Endothelial cell of umbilical vein (primary cell): Measurements from ENCODE around the gene TBCD. TPM values are rescaled to one million over a fixed set of nuclear protein-coding genes. Genes with fewer than 3 reads are reported as not detected.

Source experiments
- BruUV-seq: library from RNA; stranded (reverse); fragments of 400-500 nt; replicated peaks from 2 replicates; lab custom pipeline; 2021; lab: Mats Ljungman, UMichigan
- CTCF ChIA-PET: fragments of 300-600, 350-600 bp; sonication (Branson Sonifier 250); formaldehyde crosslinking; loops from one replicate; lab custom pipeline; 2021; ENCODE audit warnings: antibody characterized with exemption, inconsistent platforms; lab: Charles Lee
- POLR2A ChIA-PET: fragments of 300-600, 350-600 bp; sonication (Branson Sonifier 250); formaldehyde crosslinking; loops from one replicate; lab custom pipeline; 2021; ENCODE audit warnings: antibody characterized with exemption, inconsistent platforms; lab: Charles Lee
- DNase-seq: peaks from one replicate; pipeline ENCODE4 v3.0.0-alpha.2; 2011; ENCODE audit warnings: low read depth, low spot score
- FAIRE-seq: peaks from 2 replicates; lab custom pipeline; 2011; peaks lifted over from hg19 to GRCh38; lab: Jason Lieb, UNC
- H2AFZ ChIP-seq: 2 replicates; pipeline ENCODE4 v1.6.0; 2012; ENCODE audit warnings: low read depth, low read length, control low read depth, inconsistent platforms
- H3K27ac ChIP-seq: 2 replicates; pipeline ENCODE4 v1.5.1; 2011; ENCODE audit warnings: low read depth, mild to moderate bottlenecking, control low read depth, low read length, moderate library complexity; ENCODE audit not compliant: insufficient read depth
- H3K27me3 ChIP-seq, 2 experiments: 2 replicates each; pipeline versions ENCODE4 v1.6.0 to v1.6.1; 2011; ENCODE audit warnings: low read length in 2 of 2, mixed read lengths in 1 of 2; ENCODE audit not compliant: control insufficient read depth in 2 of 2, insufficient read depth in 2 of 2
- H3K36me3 ChIP-seq, 2 experiments: 2 replicates in 1 of 2; 3 replicates in 1 of 2; pipeline ENCODE4 v1.5.1; 2011; ENCODE audit warnings: low read length in 2 of 2, mild to moderate bottlenecking in 1 of 2, moderate library complexity in 1 of 2; ENCODE audit not compliant: control insufficient read depth in 2 of 2, insufficient read depth in 2 of 2; ENCODE audit errors: extremely low read depth in 1 of 2
- H3K4me1 ChIP-seq: 3 replicates; pipeline ENCODE4 v1.5.1; 2011; ENCODE audit warnings: mild to moderate bottlenecking, low read length; ENCODE audit not compliant: control insufficient read depth, insufficient read depth; ENCODE audit errors: extremely low read depth
- H3K4me2 ChIP-seq: 2 replicates; pipeline ENCODE4 v1.6.1; 2011; ENCODE audit warnings: low read length, control low read depth, mixed read lengths; ENCODE audit not compliant: insufficient read depth
- H3K4me3 ChIP-seq, 3 experiments: fragments of 200-600 bp in 1 of 3; sonication (generic), shearing (Covaris generic) in 1 of 3; replicated peaks in 1 of 3; 2 replicates each; pipeline ENCODE4 v1.5.1; 2011 to 2016; ENCODE audit warnings: control low read depth in 3 of 3, low read length in 3 of 3, mild to moderate bottlenecking in 2 of 3, inconsistent platforms in 1 of 3, low read depth in 1 of 3, moderate library complexity in 1 of 3; ENCODE audit not compliant: insufficient read depth in 1 of 3
- H3K79me2 ChIP-seq: 2 replicates; pipeline ENCODE4 v1.6.0; 2012; ENCODE audit warnings: low read length, inconsistent platforms; ENCODE audit not compliant: control insufficient read depth, insufficient read depth
- H3K9ac ChIP-seq: replicated peaks from 2 replicates; pipeline ENCODE3; 2011; ENCODE audit warnings: low read length, control low read depth; ENCODE audit not compliant: insufficient read depth; ENCODE audit errors: extremely low read depth
- H3K9me1 ChIP-seq: replicated peaks from 3 replicates; pipeline ENCODE4 v1.6.0; 2011; ENCODE audit warnings: mild to moderate bottlenecking, low read length; ENCODE audit not compliant: control insufficient read depth, insufficient read depth; ENCODE audit errors: extremely low read depth
- H3K9me3 ChIP-seq: replicated peaks from 2 replicates; pipeline ENCODE4 v1.5.1; 2012; ENCODE audit warnings: low read length, inconsistent platforms; ENCODE audit not compliant: control insufficient read depth, insufficient read depth
- H4K20me1 ChIP-seq: replicated peaks from 2 replicates; pipeline ENCODE3; 2011; ENCODE audit warnings: mild to moderate bottlenecking, low read length; ENCODE audit not compliant: control insufficient read depth, insufficient read depth; ENCODE audit errors: extremely low read depth
- CTCF ChIP-seq, 2 donors: IDR thresholded peaks; 1 replicate in 1 of 2; 2 replicates in 1 of 2; pipeline ENCODE4 v1.5.1; 2011; ENCODE audit warnings: low read length in 2 of 2, mild to moderate bottlenecking in 2 of 2, moderate library complexity in 2 of 2, control low read depth in 1 of 2, inconsistent platforms in 1 of 2, low read depth in 1 of 2; ENCODE audit not compliant: insufficient read depth in 1 of 2; ENCODE audit errors: extremely low read depth in 1 of 2
- EZH2 ChIP-seq: IDR thresholded peaks from 2 replicates; pipeline ENCODE4 v1.6.1; 2012; ENCODE audit warnings: borderline replicate concordance, low read depth, mild to moderate bottlenecking, moderate library complexity, low read length, inconsistent platforms; ENCODE audit not compliant: severe bottlenecking
- FOS ChIP-seq: IDR thresholded peaks from 2 replicates; pipeline ENCODE4 v1.6.1; 2011; ENCODE audit warnings: mild to moderate bottlenecking, low read length, moderate library complexity, borderline replicate concordance; ENCODE audit not compliant: insufficient read depth
- GATA2 ChIP-seq: IDR thresholded peaks from 2 replicates; pipeline ENCODE4 v1.7.0; 2011; ENCODE audit warnings: low read depth, mild to moderate bottlenecking, moderate library complexity, mixed read lengths, low read length; ENCODE audit not compliant: insufficient read length, insufficient read depth
- JUN ChIP-seq: IDR thresholded peaks from 2 replicates; pipeline ENCODE4 v1.6.1; 2011; ENCODE audit warnings: borderline replicate concordance, low read depth; ENCODE audit not compliant: insufficient read length, insufficient read depth
- MAX ChIP-seq: IDR thresholded peaks from 2 replicates; pipeline ENCODE4 v1.6.1; 2011; ENCODE audit not compliant: insufficient read depth, insufficient read length
- MYC ChIP-seq: IDR thresholded peaks from one replicate; pipeline ENCODE4 v1.6.1; 2011; ENCODE audit warnings: mild to moderate bottlenecking, low read depth, low read length
- POLR2A ChIP-seq: IDR thresholded peaks from 2 replicates; pipeline ENCODE4 v1.6.1; 2012; ENCODE audit warnings: low read depth, mild to moderate bottlenecking, control low read depth, low read length
- POLR2AphosphoS5 ChIP-seq: IDR thresholded peaks from 2 replicates; pipeline ENCODE4 v1.6.1; 2012; ENCODE audit warnings: low read depth, mild to moderate bottlenecking, control low read depth, low read length, moderate library complexity; ENCODE audit not compliant: insufficient read depth
- dilution Hi-C: fragments of 300-500 bp; cut with MboI; formaldehyde crosslinking; loops from one replicate; pipeline ENCODE4 v1.15.0; 2019; ENCODE audit warnings: low sequenced_read_pairs; ENCODE audit not compliant: extremely low pct_ligation_motif_present
- intact Hi-C: fragments of 100-400 bp; cut with micrococcal nuclease; formaldehyde crosslinking; loops from one replicate; pipeline ENCODE4 v1.10.0; 2022
- polyA plus RNA-seq, 4 experiments: library from polyadenylated mRNA; depleted of rRNA in 3 of 4; stranded (reverse) in 3 of 4; unstranded in 1 of 4; fragments of >200 nt; gene quantifications; 2 replicates each; pipeline versions ENCODE4 v1.2.1 to v1.2.3, GENCODE V29; 2011 to 2012; ENCODE audit warnings: missing spikeins in 1 of 4
- total RNA-seq: library from RNA; stranded (reverse); gene quantifications from 2 replicates; pipeline ENCODE4 v1.2.3, GENCODE V29; 2021

Gene TBCD
- total and polyA plus RNA-seq, 2 donors (not counting 3 experiments of a cell fraction or from before 2014, with no cell fraction given) = 121 to 145 TPM

GRCh38 chr17:82959990-82960418, 208.1 kb downstream of the TBCD start:
- no TSS peak for BruUV-seq
- Histone ChIP-seq H4K20me1 (no peaks in the 10 kb centered on the region), H3K9me1 (no peaks in the 10 kb centered on the region), H3K9me3 (no peaks in the 10 kb centered on the region), H3K27ac (no peak overlapping the region), H3K36me3 (no peaks in the 10 kb centered on the region), H3K4me3 (no peak overlapping the region), H3K9ac (no peak overlapping the region), H3K79me2 (no peaks in the 10 kb centered on the region), H3K27me3 (no peaks in the 10 kb centered on the region), H2AFZ (no peak overlapping the region), H3K4me1 (peaks cover 9% of the 10 kb centered on the region), H3K4me2 (no peak overlapping the region)
- DNase-seq = no peak
- intact Hi-C loops = loop anchor here (5.0 kb wide), 2 partner anchors 122 to 178 kb away; no protein-coding TSS in a partner anchor
- ChIA-PET POLR2A (no interaction called here), CTCF (no interaction called here)
- TF ChIP-seq MYC (no peak), EZH2 (no peak), GATA2 (no peak), CTCF (IDR thresholded peaks at IDR 0.05; ENCODE audit: extremely low read depth in 1 of 2, insufficient read depth in 1 of 2, low read depth in 1 of 2, low read length in 2 of 2) (no peak), POLR2A (no peak), FOS (no peak), MAX (no peak), JUN (no peak), POLR2AphosphoS5 (no peak)
- FAIRE-seq = no peak
- dilution Hi-C loops = no loop called here
